ENCODE measurements around the gene MPC1L.

Gene MPC1L

GRCh38 chrX:40628506-40628905 is 5.3 kb downstream of the MPC1L start:
- DNase-seq (ENCODE audit: low read depth in 2 of 2), result no peak

DNA sequence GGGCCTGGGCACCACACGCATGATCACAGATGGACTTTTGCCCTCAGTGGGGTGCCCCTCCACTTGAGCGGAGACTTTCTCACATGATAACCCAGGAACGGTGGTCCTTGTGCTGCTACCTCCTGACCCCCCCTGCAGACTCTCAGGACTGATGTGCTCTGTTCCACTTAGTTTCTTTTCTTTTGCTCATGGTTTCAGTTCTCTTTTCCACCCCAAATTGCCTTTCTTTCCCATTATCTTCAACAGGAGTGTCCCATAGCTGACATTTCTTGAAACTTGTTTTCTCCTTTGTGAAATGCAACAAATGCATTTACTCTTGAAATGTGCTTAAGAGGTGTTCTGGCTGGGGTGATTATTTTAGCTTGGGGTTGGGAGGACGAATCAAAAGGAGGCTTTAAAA is 9.0 kb downstream of the MPC1L start:
- DNase-seq (ENCODE audit: low read depth in 2 of 2), result no peak

- no peak for DNase-seq (ENCODE audit: low read depth in 2 of 2)
Measured at GRCh38 chrX:40637687-40638086, 14.5 kb downstream of the MPC1L start.

DNA sequence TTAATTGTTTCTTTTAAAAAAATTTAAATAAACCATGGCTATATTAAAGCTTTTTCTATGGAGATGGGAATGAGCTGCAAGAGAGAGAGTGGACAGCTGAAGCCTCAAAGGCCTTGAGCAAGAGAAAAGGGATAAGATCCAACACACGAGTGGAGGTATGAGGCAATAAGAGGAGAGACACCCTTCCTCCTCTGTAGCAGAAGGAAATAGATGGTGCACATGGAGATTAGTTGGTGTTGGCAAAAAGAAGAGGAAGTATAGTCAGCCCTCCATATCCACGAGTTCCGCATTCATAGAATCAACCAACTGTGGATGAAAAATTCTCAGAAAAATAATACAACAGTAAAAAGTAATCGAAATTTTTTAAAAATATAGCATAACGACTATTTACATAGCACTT is 20.9 kb downstream of the MPC1L start:
- DNase-seq (ENCODE audit: low read depth in 2 of 2), result no peak

DNA sequence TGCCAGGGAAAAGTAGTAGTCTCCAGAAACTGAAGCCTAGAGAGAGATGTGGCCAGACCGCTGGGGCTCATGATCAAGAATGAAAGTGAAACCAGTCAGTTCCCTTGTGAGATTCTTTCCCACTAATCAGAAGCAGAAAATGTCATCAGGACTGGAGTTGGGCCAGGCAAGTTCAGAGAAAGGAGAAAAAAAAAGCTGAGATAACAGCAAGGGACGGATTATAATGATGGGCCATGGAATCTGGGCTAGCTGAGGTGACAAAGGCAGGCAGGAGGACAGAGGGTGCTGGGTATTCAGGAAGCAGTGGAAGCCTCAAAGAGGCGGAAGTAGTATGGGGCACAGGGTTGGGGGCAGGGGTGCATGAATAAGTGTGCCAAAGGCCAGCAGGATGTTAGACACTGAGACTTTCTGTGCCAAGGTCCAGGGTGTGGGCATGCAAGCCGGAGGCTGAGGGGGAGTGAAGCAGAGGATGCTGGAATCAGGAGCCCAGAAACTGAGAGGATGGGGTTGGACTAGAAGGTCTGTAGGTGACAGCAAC is 21.7 kb downstream of the MPC1L start:
- peak in 1 of 2 donors; percentile 9 for DNase-seq (ENCODE audit: low read depth in 2 of 2)

- peak in 1 of 2 donors; percentile 7 for DNase-seq (ENCODE audit: low read depth in 2 of 2)
Measured at GRCh38 chrX:40646489-40647306, 23.5 kb downstream of the MPC1L start.

GRCh38 chrX:40647307-40648197 is 24.3 kb downstream of the MPC1L start, which contains the start of gene CXorf38:
TSS of gene CXorf38 (minus strand) at chrX:40647561. CDS start at chrX:40647520, 41 bp downstream.
- DNase-seq (ENCODE audit: low read depth in 2 of 2), result peak; percentile 81 to 92

DNA sequence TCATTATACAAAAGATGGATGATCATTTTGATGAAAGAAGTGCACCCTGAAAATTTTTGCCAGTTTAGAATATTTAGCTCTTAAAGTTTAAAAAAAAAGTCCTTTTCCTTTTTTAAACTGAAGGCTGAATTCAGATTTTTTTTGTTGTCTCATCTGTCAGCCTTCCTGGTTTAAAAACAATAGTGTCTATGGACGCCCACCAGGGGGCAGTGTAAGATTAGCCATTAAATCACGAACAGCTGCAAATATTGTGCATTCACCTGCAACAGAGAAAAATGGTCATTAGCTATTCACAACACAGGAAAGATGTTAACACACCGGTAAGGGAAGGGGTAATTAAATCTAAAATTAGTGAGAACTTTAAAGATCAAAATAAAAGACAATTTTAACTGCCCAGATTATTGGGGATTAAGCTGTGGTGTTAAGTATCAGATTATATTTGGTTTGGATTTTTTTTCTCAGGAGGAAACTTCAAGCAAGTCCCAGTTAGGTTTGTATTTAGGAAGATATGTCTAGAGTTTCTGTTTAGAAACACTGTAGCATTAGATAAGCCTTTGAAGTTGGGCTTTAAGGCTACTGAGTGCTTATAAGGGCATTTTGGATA is 28.5 kb downstream of the MPC1L start:
- DNase-seq (ENCODE audit: low read depth in 2 of 2), result peak; percentile 15 to 24

- no peak for DNase-seq (ENCODE audit: low read depth in 2 of 2)
Measured at GRCh38 chrX:40652664-40653063, 29.4 kb downstream of the MPC1L start.

DNA sequence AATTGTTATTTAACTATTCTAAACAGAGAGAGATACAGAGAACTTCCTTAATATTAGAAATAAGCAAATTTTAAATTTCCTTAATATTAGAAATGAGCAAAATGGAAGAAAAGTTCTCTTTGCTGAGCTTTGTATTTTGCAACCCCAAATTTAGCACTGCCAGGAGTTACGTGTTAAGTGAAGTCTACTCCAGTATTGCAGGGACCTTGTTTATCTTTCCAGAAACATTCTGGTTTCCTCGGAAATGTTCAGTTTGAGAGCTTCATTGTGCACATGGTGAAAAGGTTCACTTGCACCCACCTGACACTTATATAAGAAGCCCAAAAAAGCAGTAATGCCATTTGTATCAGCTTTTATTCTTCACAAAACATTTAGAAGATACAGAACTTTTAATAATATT is 30.3 kb downstream of the MPC1L start:
- DNase-seq (ENCODE audit: low read depth in 2 of 2), result no peak

DNA sequence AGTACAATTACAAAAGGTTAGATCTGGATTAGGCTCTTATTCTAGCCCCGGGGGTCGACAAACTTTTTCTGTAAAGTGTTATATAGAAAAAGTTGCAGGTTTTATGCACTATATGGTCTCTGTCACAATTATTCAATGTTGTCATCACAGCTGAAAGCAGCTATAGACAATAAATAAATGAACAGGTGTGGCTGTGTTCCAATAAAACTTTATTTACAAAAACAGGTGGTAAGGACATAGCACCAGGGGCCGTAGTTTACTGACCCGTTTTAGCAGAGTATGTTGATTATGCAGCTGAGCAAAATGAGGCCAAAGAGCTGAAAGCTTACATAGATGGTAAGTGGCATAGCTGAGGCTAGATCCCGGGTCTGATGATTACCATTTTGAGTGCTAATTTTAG is 37.2 kb downstream of the MPC1L start:
- DNase-seq (ENCODE audit: low read depth in 2 of 2), result no peak

- no peak for DNase-seq (ENCODE audit: low read depth in 2 of 2)
Measured at GRCh38 chrX:40661489-40661888, 38.3 kb downstream of the MPC1L start.

DNA sequence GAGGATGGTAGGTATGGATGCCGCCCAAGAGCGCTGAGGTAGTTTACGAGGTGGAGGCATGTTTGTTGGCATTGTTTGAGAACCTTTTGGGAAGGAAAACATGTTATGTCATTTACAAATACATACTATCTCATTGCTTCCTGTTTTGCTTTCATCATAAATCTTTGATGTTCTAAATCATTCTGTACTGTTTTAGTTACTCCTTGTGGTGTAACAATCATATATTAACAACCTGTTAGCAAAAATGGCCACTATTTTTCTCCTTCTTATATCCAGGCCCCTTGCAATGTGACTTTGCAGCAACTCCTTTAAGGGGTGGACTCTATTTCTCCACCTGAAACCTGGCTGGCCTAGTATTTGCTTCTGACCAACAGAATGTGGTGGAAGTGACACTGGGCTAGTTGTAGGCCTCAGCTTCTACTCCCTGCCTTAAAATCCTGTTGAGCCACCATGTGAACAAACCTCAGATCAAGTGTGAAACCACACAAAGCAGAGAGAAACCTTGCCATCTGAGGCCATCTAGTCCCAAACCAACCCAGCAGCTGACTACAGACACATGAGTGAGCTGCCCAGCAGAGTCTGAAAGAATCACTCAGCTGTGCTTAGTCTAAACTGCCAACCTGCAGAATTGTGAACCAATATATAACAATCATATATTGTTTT is 40.0 kb downstream of the MPC1L start:
- no peak for DNase-seq (ENCODE audit: low read depth in 2 of 2)

- no peak for DNase-seq (ENCODE audit: low read depth in 2 of 2)
Measured at GRCh38 chrX:40663880-40664630, 40.8 kb downstream of the MPC1L start.

DNA sequence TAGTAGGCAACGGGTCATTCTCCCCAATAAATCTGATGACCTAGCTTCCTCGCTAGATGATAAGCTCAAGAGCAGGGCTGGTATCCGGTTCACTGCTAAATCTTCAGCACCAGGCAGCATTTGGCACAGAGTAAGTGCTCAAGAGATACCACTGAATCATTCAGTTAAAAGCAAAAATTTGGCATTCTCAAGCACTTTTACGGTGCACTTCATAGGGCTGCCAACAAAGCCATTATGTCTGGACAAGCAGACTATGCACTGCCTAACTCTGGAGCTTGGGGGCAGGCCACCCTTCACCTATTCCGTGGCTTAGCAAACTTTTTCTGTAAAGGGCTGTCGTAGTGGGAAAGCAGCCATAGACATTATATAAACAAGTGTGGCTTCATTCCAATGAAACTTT is 47.9 kb downstream of the MPC1L start:
- no peak for DNase-seq (ENCODE audit: low read depth in 2 of 2)

Measured in stimulated activated CD8-positive, alpha-beta memory T cell treated with anti-CD3 and anti-CD28 coated beads, Interleukin-15, amount 100 ng/mL, for 4 hours (primary cell).